LNCAP (cell line): ENCODE data around the gene FRMD4A.

Source experiments
- CTCF ChIP-seq: fragments of 450-650 bp; IDR thresholded peaks from 2 replicates; pipeline ENCODE4 v1.5.1; 2017; ENCODE audit warnings: mild to moderate bottlenecking

FRMD4A gene

GRCh38 chr10:14084875-14085274, 245.8 kb downstream of the FRMD4A start:
- TF ChIP-seq CTCF = no peak

GRCh38 chr10:14080795-14081194, 249.9 kb downstream of the FRMD4A start:
- TF ChIP-seq CTCF = no peak

GRCh38 chr10:14077430-14077829, 253.3 kb downstream of the FRMD4A start:
- no peak for TF ChIP-seq CTCF

GRCh38 chr10:14074062-14074884, 256.5 kb downstream of the FRMD4A start:
- TF ChIP-seq CTCF = no peak

- TF ChIP-seq CTCF = no peak
Measured at GRCh38 chr10:14072541-14072940, 258.2 kb downstream of the FRMD4A start.

GRCh38 chr10:14071956-14072355, 258.8 kb downstream of the FRMD4A start:
- TF ChIP-seq CTCF = no peak

- TF ChIP-seq CTCF = no peak
Measured at GRCh38 chr10:14068601-14069250, 262.0 kb downstream of the FRMD4A start.
